K562 (cell line): ENCODE measurements around the gene MLLT3.

Experiments
- CBX8 ChIP-seq: fragments of 200-600 bp; sonication (generic); IDR thresholded peaks from 2 replicates; pipeline ENCODE4 v1.6.1; 2012; ENCODE audit warnings: borderline replicate concordance, mixed run types, low read depth, mild to moderate bottlenecking, moderate library complexity, mixed read lengths, low read length, control low read depth, inconsistent platforms; ENCODE audit not compliant: poor library complexity, severe bottlenecking; ENCODE audit errors: extremely low read depth
- CTCF ChIP-seq, 3 experiments: IDR thresholded peaks in 2 of 3; conservative IDR thresholded peaks in 1 of 3; 2 replicates each; pipeline ENCODE4 v1.5.1; 2011 to 2012; ENCODE audit warnings: low read length in 3 of 3, mild to moderate bottlenecking in 3 of 3, control low read depth in 2 of 3, improper control_type of control experiment in 1 of 3, inconsistent platforms in 1 of 3, low read depth in 1 of 3, mixed read lengths in 1 of 3, moderate library complexity in 1 of 3; ENCODE audit not compliant: insufficient read depth in 2 of 3
- FOXJ3 ChIP-seq: sonication (generic); formaldehyde crosslinking; IDR thresholded peaks from 2 replicates; pipeline ENCODE4 v1.4.0; 2020; ENCODE audit warnings: mild to moderate bottlenecking, missing genetic modification reagents
- ILF3 ChIP-seq: fragments of 450-650 bp; IDR thresholded peaks from 2 replicates; pipeline ENCODE4 v1.6.1; 2018; ENCODE audit warnings: antibody characterized with exemption, mild to moderate bottlenecking, moderate library complexity, borderline replicate concordance
- MTA3 ChIP-seq: fragments of 450-650 bp; formaldehyde crosslinking; IDR thresholded peaks from 2 replicates; pipeline ENCODE4 v1.6.1; 2017; ENCODE audit warnings: mild to moderate bottlenecking, borderline replicate concordance
- POLR2AphosphoS2 ChIP-seq: IDR thresholded peaks from 2 replicates; pipeline ENCODE4 v1.6.1; 2012; ENCODE audit warnings: low read length, improper control_type of control experiment
- PREB ChIP-seq: sonication (generic); formaldehyde crosslinking; IDR thresholded peaks from 2 replicates; pipeline ENCODE4 v1.8.1; 2023; ENCODE audit warnings: mild to moderate bottlenecking, missing genetic modification reagents
- RBM22 ChIP-seq: fragments of 200-400 bp; formaldehyde crosslinking; IDR thresholded peaks from 2 replicates; pipeline ENCODE4 v1.6.1; 2018; ENCODE audit warnings: low read length, low read depth; ENCODE audit not compliant: poor library complexity, severe bottlenecking
- TAF1 ChIP-seq: IDR thresholded peaks from 2 replicates; pipeline ENCODE4 v1.6.1; 2011; ENCODE audit warnings: mild to moderate bottlenecking, low read length, moderate library complexity; ENCODE audit not compliant: insufficient read depth, control insufficient read depth, severe bottlenecking; ENCODE audit errors: extremely low read depth
- ZFP1 ChIP-seq: fragments of 450-650 bp; formaldehyde crosslinking; IDR thresholded peaks from 2 replicates; pipeline ENCODE4 v1.4.0; 2020; ENCODE audit warnings: mild to moderate bottlenecking, mixed read lengths
- ZNF274 ChIP-seq: IDR thresholded peaks from 2 replicates; pipeline ENCODE4 v1.6.1; 2011; ENCODE audit warnings: low read depth, mild to moderate bottlenecking, low read length, moderate library complexity, borderline replicate concordance
- ZNF589 ChIP-seq: fragments of 200-800 bp; sonication (Bioruptor generic); IDR thresholded peaks from 2 replicates; pipeline ENCODE4 v1.6.1; 2016; ENCODE audit warnings: low read depth, missing genetic modification characterization, missing compliant biosample characterization
- TF ChIP-seq, protein P1 (sequence below): sonication (generic); formaldehyde crosslinking; IDR thresholded peaks from 2 replicates; pipeline ENCODE4 v1.8.0; 2022; ENCODE audit warnings: mild to moderate bottlenecking, missing genetic modification reagents

GRCh38 chr9:20608582-20608981 is 13.7 kb downstream of the MLLT3 start:
- TF ChIP-seq PREB (CRISPR knock-in tag), result no peak
- TF ChIP-seq ZFP1, result no peak
- TF ChIP-seq CBX8, result no peak
- no peak for TF ChIP-seq POLR2AphosphoS2
- TF ChIP-seq, protein P1, sequence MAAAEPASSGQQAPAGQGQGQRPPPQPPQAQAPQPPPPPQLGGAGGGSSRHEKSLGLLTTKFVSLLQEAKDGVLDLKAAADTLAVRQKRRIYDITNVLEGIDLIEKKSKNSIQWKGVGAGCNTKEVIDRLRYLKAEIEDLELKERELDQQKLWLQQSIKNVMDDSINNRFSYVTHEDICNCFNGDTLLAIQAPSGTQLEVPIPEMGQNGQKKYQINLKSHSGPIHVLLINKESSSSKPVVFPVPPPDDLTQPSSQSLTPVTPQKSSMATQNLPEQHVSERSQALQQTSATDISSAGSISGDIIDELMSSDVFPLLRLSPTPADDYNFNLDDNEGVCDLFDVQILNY (CRISPR knock-in tag), result no peak
- no peak for TF ChIP-seq FOXJ3
- TF ChIP-seq CTCF (IDR thresholded peaks at IDR 0.05 in 2 of 3, conservative IDR thresholded peaks at IDR 0.05 in 1 of 3; ENCODE audit: insufficient read depth in 2 of 3, low read depth in 1 of 3, low read length in 3 of 3), result no peak
- no peak for TF ChIP-seq TAF1
- no peak for TF ChIP-seq ZNF589 (CRISPR knock-in tag)
- TF ChIP-seq RBM22, result no peak
- no peak for TF ChIP-seq MTA3
- TF ChIP-seq ZNF274, result no peak
- no peak for TF ChIP-seq ILF3
